Activated CD4-positive, alpha-beta T cell treated with anti-CD3 and anti-CD28 coated beads for 24 hours (primary cell): ENCODE data around the gene LLGL1.
A peak's percentile ranks its signal among the peaks of the same experiment; 100 is the strongest.

ENCODE experiments used
- DNase-seq, 2 donors: peaks; one replicate each; pipeline ENCODE4 v3.0.0-alpha.2; 2020; ENCODE audit warnings: low read depth in 2 of 2

The LLGL1 gene

DNA sequence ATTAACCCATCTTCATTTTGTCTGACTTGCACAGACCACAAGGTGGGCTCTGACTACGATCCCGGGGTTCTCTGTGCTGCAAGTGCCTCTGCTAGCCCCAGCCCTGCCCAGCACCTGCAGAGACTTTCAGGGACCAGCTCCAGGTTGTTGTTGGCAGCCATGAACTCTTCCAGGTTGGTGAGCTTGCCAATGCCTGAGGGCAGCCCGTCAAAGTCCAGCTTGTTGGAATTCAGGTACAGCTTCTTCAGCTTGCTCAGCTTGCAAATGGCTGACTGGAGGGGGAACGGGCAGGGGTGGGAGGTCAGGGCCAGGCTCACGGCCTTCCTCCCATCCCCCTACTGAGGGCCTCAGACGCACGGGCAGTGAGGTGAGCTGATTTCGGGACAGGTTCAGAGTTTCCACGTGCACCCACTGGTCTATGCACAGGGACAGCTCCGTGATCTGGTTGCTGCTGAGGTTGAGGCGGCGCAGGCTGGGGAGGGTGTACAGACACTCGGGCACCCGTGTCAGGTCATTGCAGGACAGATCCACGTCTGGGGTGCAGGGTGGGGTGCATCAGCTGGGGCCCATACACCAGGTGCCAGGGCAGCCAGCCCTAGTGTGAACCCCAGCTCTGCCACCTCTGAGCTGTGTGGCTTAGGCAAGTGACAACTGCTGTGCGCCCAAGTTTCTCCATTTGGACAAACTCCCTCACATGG, 27.9 kb downstream of the LLGL1 start:
- no peak for DNase-seq

DNA sequence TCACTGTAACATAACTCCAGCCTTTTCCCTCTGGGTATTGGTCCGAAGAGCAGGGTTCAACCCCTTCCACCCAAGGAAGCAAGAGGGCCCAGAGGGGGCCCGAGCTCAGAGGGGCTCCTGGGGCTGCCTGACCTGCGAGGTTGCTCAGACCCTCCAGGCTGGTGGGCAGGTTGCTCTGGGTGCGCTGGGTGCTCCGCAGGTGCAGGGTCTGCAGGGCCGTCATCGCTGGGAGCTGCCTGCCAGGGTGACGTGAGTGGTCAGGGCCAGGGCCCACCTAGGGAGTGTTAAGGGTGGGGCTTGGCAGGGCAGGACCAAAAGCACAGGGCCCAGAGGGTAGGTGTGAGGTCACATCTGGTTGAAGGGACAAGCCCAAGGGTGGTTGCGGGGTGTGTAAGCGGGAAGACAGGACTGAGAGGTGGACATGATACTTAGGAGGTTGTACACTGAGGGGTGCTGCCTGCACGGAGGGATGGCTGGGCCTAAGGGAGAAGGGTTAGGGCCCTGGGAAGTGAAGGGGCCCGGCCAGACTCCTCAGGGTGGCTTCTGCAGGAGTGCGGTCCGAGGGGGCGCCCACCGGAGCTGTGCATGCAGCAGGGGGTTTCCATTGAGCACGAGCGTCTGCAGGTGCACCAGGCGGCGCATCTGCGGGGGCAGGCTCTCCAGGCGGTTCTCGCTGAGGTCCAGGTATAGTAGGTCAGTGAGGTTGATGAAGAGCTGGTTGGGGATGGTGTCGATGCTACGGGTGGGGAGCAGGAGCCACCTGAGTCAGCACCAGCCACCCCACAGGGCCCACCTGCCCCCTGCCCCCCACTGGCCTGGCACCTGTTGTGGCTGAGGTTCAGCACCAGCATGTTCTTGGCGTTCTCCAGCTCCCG, 28.7 kb downstream of the LLGL1 start:
- DNase-seq, result no peak

DNA sequence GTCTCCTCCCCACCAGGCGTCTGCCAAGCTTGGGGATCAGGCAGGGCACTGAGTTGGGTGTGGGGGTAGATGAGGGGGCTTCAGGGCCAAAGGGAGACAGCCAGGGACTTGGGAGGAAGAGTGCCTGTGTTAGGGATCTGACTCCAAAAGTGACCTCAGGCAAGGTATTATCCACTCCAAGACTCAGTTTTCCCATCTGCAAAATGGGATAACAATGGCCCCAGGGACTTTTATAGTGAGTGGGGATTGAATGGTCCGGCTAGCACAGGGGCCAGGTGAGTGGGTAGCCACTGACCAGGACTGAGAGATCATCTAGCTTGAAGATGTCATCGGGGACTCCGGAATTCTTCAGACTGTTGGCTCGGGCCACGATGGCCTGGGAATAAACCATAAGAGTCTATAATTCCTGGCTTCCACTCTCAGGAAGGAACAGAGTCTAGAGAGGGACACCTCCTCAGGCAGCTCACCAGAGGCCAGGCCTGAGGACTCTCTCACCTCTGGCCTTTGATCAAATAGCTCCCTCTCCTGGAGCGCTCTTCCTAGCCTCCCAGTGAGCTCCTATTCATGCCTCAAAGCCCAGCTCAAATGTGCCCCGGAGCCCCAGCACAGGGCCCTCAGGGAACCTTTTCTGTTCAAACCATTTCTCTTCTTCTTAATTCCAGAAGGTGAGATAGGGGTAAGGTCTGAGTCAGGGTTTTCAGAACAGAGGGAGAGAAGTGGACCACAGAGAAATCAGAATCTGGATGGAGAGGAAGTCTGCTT, 29.6 kb downstream of the LLGL1 start:
- DNase-seq, result no peak

DNA sequence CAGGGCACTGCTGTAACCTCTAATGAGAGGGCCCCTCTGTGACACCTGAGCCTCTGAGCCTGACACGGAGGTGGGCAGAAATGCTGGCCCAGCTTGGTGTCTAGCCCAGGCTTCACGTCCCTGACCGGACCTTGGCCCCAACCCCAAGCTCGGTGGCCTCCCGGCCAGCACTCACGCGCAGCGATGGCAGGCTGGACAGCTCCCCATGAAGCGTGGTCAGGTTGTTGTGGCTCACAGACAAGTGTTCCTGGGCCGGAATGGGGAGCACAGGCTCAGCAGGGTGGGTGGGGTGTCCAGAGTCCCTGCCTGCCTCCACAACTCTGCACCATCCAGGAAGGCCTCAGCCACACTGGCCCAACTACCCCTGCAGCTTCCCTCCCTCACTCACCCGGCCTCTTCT, 30.9 kb downstream of the LLGL1 start:
- no peak for DNase-seq

DNA sequence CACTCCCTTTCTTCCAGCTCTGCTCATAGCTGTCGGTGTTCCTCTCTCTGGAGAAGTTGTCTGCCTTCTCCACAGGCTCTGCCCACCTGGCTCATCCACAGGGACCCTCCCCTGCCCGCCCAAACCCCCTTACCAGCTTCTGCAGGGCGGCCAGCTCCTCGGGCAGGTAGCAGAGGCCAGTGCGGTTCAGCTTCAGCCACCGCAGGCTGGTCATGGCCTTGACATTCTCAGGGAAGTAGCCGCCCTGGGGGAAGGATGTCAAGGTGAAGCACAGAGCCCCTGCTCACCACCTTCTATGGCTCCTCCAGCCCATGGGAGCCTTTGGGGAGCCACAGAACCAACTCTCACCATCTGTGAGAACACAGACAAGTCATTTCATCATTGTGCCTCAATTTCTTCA, 31.3 kb downstream of the LLGL1 start:
- DNase-seq, result no peak

DNA sequence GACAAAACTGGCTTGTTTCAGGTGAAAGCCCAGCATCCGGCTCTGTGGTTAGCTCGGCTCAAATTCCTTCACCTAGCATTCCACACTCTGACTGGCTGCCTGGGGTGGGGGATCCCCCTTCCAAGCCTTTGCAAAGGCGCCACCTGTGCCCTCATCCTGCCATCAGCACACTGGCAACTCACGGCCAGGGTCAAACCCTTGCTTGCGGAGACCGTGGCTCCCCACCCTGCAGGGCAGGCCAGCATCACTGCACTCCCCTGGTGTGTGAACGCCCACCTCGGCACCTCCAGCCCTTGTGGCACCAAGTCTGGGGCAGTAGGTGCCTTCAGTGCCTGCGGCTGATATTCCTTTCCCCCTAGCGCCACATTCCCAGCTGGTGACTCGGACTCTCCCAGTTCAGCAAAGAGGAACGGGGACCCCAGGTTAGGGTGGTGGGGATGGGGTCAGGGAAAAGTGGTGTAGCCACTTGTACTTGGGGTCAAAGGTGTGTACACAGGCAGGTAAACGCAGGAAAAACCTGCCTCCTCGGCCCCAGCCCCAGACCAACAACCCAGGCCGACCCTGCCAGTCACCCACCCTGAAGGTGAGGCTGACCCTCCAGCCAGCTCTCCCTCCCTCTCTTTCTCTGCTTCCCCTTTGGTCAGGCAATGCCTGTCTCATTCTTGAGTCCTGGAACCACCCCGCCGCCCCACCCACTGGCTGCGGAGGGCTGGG, 32.0 kb downstream of the LLGL1 start:
- DNase-seq, result peak in 1 of 2 donors; percentile 21

DNA sequence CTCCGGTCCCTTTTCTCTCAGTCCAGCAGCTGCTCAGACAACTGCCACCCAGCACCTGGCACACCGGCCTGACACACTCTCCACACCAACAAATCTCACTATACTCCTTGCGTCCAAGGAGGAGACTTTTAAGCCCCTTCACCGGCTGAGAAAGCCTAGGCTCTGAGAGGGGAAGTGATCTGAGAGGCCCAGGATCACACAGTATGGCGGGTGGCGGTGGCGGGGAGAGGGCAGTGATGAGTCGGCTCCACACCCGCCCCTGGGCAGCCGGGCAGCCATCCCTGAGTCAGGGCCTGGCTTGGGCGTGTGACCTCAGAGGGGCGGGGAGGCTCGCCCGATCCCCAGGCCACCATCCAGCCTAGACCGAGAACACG, 32.5 kb downstream of the LLGL1 start:
- peak in 1 of 2 donors; percentile 28 for DNase-seq

DNA sequence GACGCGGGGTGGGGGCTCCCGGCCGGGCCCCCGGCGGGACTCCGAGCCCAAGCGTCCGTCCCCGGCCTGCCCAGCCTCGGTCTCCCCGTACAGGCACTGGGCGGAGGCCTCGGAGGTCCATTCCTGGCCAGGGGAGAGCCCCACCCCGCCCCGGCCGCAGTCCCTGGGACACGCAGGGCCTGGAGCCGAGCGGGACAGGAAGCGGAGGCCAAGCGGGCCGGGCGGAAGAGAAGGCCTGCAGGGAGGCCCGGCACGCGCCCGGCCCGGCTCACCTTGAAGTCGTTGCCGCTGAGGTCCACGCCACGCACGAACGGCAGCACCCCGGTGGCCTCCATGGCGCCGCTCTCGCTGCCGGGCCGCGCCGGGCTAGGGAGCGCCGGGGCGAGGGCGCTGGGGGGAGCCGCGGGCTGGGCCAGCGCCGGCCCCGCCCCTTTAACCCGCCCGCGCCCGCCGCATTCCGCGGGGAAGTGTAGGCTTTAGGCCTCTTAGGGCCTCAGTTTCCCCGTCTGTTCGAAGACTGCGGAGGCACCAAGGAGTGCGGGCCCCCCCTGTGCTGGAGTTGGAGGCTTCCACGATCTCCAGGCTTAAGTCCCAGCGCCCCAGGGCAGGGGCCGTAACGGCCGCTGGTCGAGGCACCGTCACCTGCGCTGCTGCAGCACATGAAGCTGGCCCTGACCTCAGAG, 33.1 kb downstream of the LLGL1 start, which contains the start of gene FLII:
Gene FLII (minus strand): TSS at position 383 of the 683 bp plus-strand sequence. CDS start 48 bp downstream, at position 335.
- peak; percentile 41 to 44 for DNase-seq

DNA sequence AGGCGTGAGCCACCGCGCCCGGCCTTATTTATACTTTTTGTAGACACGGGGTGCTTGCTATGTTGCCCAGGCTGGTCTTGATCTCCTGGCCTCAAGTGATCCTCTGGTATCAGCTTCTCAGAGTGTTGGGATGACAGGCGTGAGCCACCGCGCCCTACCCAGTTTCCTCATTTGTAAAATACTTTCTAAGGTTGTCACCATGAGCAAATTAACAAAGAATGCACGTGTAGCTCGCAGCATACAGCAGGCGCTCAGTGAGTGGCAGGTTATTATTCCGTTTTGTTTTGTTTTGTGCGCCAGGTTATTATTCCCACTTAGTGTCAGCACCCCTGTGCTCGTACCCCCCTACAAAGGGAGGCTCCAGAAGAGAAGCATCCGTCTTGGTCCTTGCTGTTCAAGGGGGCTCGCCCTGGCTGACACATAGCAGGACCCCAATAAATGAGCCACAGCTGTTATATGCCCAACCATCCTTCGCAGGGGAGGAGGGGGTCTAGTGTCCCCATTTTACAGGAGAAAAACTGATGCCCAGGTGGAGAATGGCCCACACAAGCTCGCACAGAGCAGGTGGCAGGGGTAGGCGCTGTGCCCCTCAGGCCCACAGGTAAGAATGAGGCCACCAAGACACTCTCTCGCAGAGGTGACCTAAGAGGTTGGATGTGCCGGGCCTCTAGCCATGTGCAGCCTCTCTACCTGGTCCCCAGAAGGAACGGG, 34.3 kb downstream of the LLGL1 start:
- no peak for DNase-seq

DNA sequence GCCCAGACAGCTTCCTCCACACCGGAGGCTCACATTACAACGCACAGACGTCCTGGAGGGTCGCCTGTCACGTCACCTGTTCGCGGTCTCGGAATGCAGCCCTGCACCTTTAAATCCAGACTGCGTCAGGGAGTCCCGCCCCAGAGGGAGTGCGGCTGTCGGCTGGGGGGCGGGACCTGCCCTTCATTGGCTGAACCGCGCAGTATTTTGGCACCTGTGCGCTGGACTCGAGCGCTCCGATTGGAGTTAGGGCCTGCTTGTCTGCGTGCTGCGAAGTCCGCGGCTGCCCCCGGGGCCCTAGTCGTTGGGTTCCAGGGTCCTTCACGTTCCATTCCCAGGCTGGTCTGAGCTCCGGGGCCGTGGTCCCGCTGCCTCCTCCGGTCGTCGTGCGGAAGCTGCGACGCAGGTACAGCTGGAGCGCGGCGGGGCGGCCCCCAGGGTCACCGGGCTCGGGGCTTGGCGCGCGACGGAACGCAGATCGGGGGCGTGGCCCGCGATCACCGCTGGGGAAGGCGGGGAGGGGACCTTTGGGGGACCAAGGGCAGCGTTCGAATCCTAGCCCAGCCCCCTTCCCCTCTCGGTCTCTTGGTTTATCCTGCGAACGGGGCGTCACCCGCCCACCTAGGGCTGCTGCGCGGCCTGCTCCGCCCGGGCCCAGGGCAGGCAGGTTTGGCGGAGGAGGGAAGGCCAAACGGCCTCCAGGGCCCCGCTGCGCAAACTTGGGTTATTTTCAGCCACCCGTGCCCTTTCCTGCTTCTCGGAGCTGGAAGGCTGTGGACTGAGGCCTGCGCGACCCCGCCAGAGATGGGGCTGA, 35.1 kb downstream of the LLGL1 start, which contains the start of gene MIEF2:
Gene MIEF2 (plus strand): TSS at position 331 of the 814 bp plus-strand sequence. CDS start 2,059 bp downstream, outside the sequence.
- peak; percentile 87 to 89 for DNase-seq

DNA sequence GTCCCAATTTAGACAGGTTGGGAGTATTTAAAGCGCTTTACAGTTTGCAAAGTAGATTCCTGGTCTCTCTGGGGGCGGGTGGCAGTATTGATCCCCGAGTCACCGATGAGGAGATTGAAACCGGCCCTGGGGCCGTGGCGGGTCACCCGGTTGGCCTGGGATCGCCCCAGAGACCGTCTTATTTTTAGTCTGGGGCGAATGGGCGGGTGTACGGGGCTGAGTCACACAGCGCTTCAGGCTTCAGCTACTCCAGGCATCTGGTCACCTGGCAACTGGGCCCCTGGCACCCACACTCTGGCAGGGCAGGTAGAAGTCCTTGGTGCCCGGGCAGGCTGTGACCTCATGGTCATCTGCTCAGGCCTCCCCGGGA, 35.7 kb downstream of the LLGL1 start:
- DNase-seq, result peak in 1 of 2 donors; percentile 22

DNA sequence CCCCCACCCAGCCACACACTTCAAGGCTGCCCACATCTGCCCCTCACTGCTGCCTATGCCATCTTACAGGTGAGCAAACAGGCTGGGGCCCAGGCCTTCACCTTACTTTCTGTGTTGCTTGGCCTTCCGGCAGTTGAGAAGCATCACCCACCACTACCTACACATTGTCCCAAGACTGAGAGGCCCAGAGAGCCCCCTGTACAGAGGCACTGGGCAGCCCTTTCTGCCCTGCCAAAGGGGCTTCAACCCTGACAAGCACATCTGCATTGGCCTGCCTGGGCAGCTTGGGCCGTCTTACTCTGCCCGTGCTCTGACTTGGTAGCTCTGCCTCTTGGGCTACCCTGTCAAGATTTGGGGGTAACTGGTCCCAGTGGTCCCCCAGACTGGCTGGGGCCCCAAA, 36.2 kb downstream of the LLGL1 start:
- DNase-seq, result no peak

DNA sequence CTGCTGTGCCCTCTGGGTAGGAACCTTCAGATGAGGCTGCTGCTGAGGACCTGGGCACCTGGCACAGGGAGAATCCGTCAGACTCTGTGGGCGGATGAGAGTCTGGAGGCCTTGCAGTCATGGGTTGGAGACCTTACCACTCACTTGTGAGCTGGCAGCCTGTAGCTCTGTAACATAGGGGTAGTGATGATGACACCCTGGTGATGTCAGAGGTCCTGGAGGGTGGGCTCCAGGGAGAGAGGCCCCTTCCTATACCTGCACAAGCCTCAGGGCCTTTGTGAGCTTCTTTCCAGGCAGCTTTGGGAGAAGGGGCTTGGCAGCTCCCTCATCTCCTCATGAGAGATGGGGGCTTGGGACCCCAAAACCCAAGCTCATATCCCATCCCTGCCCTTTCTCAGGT, 36.7 kb downstream of the LLGL1 start:
- DNase-seq, result no peak

DNA sequence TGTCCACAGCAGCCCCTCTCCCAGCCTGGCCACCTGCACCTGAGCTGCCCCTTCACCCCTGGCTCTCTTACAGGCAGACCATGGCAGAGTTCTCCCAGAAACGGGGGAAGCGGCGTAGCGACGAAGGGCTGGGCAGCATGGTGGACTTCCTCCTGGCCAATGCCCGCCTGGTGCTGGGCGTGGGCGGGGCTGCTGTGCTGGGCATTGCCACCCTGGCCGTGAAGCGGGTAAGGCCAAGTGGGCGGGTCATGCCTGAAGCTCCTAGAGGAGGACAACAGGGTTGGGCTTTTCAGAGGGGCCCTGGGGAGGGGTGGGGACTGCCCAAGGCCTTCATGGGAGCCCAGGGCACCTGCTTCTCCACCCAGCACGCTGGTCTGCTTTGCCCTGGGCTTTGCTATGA, 37.2 kb downstream of the LLGL1 start:
- no peak for DNase-seq

DNA sequence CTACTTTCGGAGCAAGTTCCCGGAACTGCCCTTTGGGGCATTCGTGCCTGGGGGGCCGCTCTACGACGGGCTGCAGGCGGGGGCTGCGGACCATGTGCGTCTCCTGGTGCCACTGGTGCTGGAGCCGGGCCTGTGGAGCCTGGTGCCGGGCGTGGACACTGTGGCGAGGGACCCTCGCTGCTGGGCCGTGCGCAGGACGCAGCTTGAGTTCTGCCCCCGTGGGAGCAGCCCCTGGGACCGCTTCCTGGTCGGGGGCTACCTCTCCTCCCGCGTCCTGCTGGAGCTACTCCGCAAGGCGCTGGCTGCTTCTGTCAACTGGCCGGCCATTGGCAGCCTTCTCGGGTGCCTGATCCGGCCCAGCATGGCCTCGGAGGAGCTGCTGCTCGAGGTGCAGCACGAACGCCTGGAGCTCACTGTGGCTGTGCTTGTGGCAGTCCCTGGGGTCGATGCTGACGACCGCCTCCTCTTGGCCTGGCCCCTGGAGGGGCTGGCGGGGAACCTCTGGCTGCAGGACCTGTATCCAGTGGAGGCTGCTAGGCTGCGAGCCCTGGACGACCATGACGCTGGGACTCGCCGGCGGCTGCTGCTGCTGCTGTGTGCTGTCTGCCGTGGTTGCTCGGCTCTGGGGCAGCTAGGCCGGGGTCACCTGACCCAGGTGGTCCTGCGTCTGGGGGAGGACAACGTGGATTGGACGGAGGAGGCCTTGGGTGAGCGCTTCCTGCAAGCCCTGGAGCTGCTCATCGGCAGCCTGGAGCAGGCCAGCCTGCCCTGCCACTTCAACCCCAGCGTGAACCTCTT, 38.6 kb downstream of the LLGL1 start:
- DNase-seq, result no peak

DNA sequence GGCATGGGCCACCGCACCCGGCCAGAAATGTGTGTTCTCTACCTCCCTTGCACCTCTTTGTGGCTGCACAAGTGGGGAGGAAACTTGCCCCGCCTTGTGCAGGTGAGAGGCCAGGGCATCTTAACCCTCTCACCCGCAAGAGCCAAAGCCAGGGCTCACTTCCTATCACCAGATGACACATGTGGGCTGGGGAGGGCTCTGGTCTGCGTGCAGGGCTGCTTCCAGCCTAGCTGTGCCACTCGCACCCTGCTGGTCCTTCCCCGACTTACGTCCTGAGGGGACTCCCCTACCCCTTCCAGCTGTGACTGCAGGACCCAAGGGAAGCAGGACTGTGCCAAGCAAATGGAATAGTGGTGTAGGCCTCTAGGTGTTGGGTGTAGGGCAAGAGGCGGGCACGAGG, 41.9 kb downstream of the LLGL1 start:
- DNase-seq, result no peak

DNA sequence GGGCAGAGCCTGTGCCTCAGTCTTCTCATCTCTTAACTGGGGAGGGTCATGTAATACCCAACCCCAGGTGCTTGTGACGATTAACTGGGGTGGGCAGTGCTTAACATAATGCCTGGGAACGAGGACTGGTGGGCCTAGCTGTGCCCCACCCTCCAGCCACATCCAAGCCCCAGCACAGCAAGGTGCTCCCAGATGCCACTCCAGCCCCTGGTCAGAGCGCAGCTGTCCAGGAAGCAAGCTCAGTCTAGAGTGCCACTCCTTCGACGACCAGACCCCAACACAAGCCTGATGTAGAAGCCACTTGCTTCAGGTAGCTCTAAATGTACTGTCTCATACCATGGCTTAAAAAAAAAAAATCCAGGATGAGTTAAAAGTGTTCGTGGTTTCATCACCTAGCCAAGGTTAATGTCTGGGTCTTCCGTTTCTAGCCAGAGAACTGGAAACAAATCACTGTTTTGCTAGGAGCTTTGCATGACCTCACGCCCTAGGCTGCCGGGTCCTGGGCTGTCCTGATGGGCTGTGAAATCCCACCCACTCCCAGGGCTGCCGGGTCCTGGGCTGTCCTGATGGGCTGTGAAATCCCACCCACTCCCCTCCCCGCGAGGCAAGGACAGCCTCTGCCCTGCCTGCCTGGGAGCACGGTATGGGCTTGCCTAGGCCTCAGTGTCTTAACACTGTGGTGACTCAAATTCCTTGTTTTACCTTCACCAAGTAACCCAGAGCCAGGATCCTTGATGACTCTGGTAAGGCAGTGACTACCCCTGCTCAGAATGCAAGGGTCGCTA, 42.7 kb downstream of the LLGL1 start:
- DNase-seq, result no peak
